ENCODE measurements around the gene KY.

KY gene

GRCh38 chr3:134628884-134629283 lies 21.9 kb downstream of the KY start:
- TF ChIP-seq, protein P1, sequence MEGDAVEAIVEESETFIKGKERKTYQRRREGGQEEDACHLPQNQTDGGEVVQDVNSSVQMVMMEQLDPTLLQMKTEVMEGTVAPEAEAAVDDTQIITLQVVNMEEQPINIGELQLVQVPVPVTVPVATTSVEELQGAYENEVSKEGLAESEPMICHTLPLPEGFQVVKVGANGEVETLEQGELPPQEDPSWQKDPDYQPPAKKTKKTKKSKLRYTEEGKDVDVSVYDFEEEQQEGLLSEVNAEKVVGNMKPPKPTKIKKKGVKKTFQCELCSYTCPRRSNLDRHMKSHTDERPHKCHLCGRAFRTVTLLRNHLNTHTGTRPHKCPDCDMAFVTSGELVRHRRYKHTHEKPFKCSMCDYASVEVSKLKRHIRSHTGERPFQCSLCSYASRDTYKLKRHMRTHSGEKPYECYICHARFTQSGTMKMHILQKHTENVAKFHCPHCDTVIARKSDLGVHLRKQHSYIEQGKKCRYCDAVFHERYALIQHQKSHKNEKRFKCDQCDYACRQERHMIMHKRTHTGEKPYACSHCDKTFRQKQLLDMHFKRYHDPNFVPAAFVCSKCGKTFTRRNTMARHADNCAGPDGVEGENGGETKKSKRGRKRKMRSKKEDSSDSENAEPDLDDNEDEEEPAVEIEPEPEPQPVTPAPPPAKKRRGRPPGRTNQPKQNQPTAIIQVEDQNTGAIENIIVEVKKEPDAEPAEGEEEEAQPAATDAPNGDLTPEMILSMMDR (IDR thresholded peaks at IDR 0.05; ENCODE audit: insufficient read depth, low read depth, low read length, missing control alignments): no peak
- no peak for DNase-seq (ENCODE audit: low read depth)
- no peak overlapping the region for H3K4me3 ChIP-seq (ENCODE audit: low read length)

GRCh38 chr3:134627831-134628230 lies 23.0 kb downstream of the KY start:
- peak; percentile 70 for DNase-seq (ENCODE audit: low read depth)
- TF ChIP-seq, protein P1 (IDR thresholded peaks at IDR 0.05; ENCODE audit: insufficient read depth, low read depth, low read length, missing control alignments): no peak
- H3K4me3 ChIP-seq (ENCODE audit: low read length): no peak overlapping the region

DNA sequence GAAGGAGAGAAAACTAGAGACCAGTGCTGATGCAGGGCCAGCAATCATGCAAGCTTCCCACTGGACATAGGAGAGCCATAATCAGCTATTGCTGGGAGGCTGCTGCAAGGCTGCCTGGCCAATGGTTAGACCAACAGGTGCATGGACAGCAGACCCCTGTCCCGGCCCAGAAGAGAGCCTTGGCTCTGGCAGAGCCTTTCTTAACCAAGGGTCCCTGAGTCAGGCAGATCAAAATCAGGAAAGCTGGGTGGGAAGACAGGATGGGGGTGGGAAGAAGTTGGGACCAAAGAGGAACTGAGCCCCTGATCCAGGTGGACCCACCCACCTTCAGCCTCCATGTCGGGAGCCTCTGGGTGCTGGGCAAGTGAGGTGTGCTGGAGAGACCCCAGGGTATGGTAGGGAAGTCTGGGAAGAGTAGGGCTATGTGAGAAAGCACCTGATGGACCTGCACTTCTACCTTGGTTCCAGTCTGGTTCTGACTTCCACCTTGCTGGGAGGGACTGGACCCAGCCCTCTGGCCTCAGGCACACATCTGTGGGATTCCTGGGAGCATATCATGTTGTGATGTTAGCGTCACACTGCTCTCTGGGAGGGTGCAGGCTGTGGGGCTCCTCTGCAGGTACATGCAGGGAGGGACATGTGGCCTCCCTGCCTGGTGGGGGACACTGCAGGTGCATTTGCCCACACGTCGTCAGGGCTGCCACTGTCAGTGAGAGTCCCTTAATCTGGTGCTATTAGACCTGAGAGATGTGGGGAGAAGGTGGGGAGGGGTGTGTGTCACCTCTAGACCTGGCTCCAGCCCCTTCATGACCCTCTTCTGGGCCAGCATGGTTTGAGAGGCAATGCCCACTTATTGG lies 24.7 kb downstream of the KY start:
- TF ChIP-seq, protein P1 (IDR thresholded peaks at IDR 0.05; ENCODE audit: insufficient read depth, low read depth, low read length, missing control alignments): no peak
- no peak for DNase-seq (ENCODE audit: low read depth)
- H3K4me3 ChIP-seq (ENCODE audit: low read length): no peak overlapping the region

- H3K4me3 ChIP-seq (ENCODE audit: low read length): no peak overlapping the region
- TF ChIP-seq, protein P1 (IDR thresholded peaks at IDR 0.05; ENCODE audit: insufficient read depth, low read depth, low read length, missing control alignments): no peak
- no peak for DNase-seq (ENCODE audit: low read depth)
Measured at GRCh38 chr3:134625462-134625861, 25.4 kb downstream of the KY start.

DNA sequence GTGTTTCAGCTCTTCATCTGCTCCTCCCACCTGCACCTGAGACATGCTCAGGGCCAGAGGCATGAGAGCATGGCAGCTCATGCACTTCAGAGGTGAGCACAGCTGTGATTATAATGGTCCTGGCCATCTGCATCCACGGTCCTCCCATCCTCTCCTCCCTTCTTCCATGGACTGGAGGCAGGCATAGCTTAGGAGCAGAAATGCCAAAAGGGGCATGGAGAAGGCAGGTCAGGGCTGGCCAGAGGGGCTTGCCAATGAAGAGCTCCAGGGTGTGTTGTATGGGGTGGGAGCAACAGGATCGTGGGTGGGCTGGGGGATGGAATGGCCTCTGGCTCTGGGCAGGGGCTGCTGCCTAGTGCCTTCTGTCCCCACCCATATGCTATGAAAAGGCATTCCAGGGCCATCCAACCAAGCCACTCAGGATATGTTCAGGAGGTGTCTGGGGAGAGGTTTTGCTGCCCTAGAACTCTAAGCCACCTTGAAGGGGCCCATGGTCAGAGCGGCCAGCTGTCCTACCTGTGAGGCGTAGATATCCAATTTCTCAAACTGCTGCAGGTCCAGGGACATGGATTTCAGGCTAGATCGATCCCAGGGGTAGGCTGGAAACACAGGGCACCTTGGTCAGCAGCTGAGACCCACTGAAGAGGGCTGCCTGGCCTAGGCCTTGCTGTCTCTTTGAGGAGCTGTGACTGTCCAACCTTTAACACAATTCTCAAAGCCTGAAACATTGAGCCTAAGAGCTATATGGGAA lies 26.1 kb downstream of the KY start:
- DNase-seq (ENCODE audit: low read depth): no peak
- TF ChIP-seq, protein P1 (IDR thresholded peaks at IDR 0.05; ENCODE audit: insufficient read depth, low read depth, low read length, missing control alignments): no peak
- H3K4me3 ChIP-seq (ENCODE audit: low read length): no peak overlapping the region

- no peak for DNase-seq (ENCODE audit: low read depth)
- TF ChIP-seq, protein P1 (IDR thresholded peaks at IDR 0.05; ENCODE audit: insufficient read depth, low read depth, low read length, missing control alignments): no peak
- H3K4me3 ChIP-seq (ENCODE audit: low read length): no peak overlapping the region
Measured at GRCh38 chr3:134623615-134624245, 27.1 kb downstream of the KY start.
